Activated T-helper 2 cell treated with anti-CD3 and anti-CD28 coated beads, Interferon-gamma antibody, Interleukin-2, Interleukin-4, amounts not matched to agents 10 μg/mL and 5 μg/mL and 100 μg/mL, durations not matched to agents 14 hours and 24 hours and 36 hours (primary cell): ENCODE data around the gene PAX7. TPM values are rescaled to one million over a fixed set of nuclear protein-coding genes. Genes with fewer than 3 reads are reported as not detected.

Experiments
- DNase-seq: peaks from one replicate; pipeline ENCODE4 v3.0.0; 2021; ENCODE audit warnings: low spot score
- H3K27ac Mint-ChIP-seq: one replicate; pipeline ENCODE4 v1.8.0; 2021; ENCODE audit warnings: mixed read lengths
- H3K27me3 Mint-ChIP-seq: one replicate; pipeline ENCODE4 v1.8.0; 2021; ENCODE audit warnings: low read depth, mixed read lengths
- H3K36me3 Mint-ChIP-seq: one replicate; pipeline ENCODE4 v1.8.0; 2021; ENCODE audit warnings: low read depth, mixed read lengths
- H3K4me1 Mint-ChIP-seq: one replicate; pipeline ENCODE4 v1.8.0; 2021; ENCODE audit warnings: low read depth, mixed read lengths
- H3K4me3 Mint-ChIP-seq: one replicate; pipeline ENCODE4 v1.8.0; 2021; ENCODE audit warnings: low read depth, mild to moderate bottlenecking, moderate library complexity, mixed read lengths
- H3K9me3 Mint-ChIP-seq: one replicate; pipeline ENCODE4 v1.8.0; 2021; ENCODE audit warnings: mixed read lengths
- intact Hi-C: fragments of 100-400 bp; cut with micrococcal nuclease; formaldehyde crosslinking; loops from one replicate; pipeline ENCODE4 v1.15.1; 2023
- total RNA-seq: library from RNA; stranded (reverse); gene quantifications from 2 replicates; pipeline ENCODE4 v1.2.3, GENCODE V29; 2022

Gene PAX7
- total RNA-seq, 1 donor from 2014 or later, result not detected

- Mint-ChIP-seq H3K4me3 (no peak overlapping the region), H3K27me3 (peaks cover 4% of the 10 kb centered on the region), H3K27ac (no peak overlapping the region), H3K9me3 (peaks cover 4% of the 10 kb centered on the region), H3K4me1 (no peaks in the 10 kb centered on the region), H3K36me3 (no peaks in the 10 kb centered on the region)
- intact Hi-C loops, result no loop called here
- no peak for DNase-seq
These were observed 24.0 kb upstream of the PAX7 start for GRCh38 chr1:18606443-18607288.

- no peaks in the 10 kb centered on the region for H3K36me3 Mint-ChIP-seq
- no peaks in the 10 kb centered on the region for H3K4me1 Mint-ChIP-seq
- no peak overlapping the region for H3K27ac Mint-ChIP-seq
- DNase-seq, result no peak
- no peak overlapping the region for H3K4me3 Mint-ChIP-seq
- peaks cover 2% of the 10 kb centered on the region for H3K9me3 Mint-ChIP-seq
- peaks cover 6% of the 10 kb centered on the region for H3K27me3 Mint-ChIP-seq
- intact Hi-C loops, result no loop called here
These were observed 23.3 kb upstream of the PAX7 start for GRCh38 chr1:18607289-18607760.

GRCh38 chr1:18608534-18608933 lies 22.1 kb upstream of the PAX7 start:
- Mint-ChIP-seq H3K36me3 (no peaks in the 10 kb centered on the region), H3K9me3 (no peaks in the 10 kb centered on the region), H3K27ac (no peak overlapping the region)

GRCh38 chr1:18611311-18611710 lies 19.3 kb upstream of the PAX7 start:
- intact Hi-C loops, result no loop called here
- no peak for DNase-seq
- no peak overlapping the region for H3K27ac Mint-ChIP-seq
- H3K4me3 Mint-ChIP-seq, result no peak overlapping the region
- H3K9me3 Mint-ChIP-seq, result no peaks in the 10 kb centered on the region
- H3K27me3 Mint-ChIP-seq, result peaks cover 6% of the 10 kb centered on the region
- H3K4me1 Mint-ChIP-seq, result no peaks in the 10 kb centered on the region
- H3K36me3 Mint-ChIP-seq, result no peaks in the 10 kb centered on the region

More at GRCh38 chr1:18608534-18608933, 22.1 kb upstream of the PAX7 start:
- Mint-ChIP-seq H3K27me3 (peaks cover 6% of the 10 kb centered on the region), H3K4me3 (no peak overlapping the region), H3K4me1 (no peaks in the 10 kb centered on the region)
- intact Hi-C loops, result no loop called here
- DNase-seq, result no peak

DNA sequence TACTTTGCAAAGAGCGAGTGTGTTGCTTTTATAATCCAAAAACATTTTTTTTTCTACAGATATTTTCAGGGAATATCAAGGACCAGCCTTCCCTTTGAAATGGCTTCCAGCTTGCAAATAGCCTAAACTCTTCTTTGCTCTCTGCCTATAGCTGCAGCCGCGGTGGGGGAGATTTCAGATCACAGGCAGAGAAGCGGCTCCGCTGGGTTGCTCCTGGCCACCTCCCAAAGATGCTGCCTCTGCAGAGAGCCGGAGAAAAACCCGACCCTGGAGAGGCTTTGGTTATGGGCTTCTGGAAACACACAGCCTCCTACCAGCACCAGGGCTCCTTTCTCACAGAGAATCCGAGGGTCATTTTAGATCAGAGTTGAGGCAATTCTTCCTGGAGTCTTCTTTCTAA lies 18.6 kb upstream of the PAX7 start:
- Mint-ChIP-seq H3K27ac (no peak overlapping the region), H3K4me1 (no peaks in the 10 kb centered on the region)
- intact Hi-C loops, result no loop called here

DNA sequence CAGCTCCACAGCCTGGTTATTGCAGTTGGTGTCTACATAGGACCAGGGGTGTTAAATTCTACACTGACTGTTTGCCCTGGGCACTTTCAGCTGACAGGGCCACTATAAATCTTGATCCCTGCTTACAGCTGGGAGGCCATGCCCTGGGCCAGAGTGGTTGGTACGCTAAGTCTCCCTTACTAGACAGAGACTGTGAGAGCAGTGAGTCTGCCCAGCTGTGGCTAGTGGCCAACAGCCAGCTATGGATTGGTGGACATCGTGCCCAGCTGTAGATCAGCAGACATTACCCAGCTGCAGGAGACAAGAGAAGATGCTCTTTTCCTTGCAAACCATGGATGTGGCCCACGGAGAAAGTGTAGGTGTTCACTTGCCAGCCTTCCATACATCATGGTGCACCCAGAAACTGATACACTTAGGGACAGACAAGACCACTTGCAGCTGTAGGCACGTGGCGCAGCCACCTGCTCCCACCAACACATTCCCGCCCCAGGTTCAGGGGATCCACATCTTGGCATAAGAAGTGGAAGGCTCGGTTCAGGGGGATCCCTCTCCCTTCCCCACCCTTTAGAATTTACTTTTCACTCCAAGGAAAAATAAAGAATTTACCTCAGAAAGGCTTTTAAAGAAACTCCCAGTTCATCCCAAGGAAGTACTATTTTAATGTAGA lies 16.4 kb upstream of the PAX7 start:
- H3K4me3 Mint-ChIP-seq, result no peak overlapping the region
- no peak for DNase-seq
- H3K27me3 Mint-ChIP-seq, result peaks cover 12% of the 10 kb centered on the region
- H3K36me3 Mint-ChIP-seq, result no peaks in the 10 kb centered on the region
- intact Hi-C loops, result no loop called here
- peaks cover 7% of the 10 kb centered on the region for H3K4me1 Mint-ChIP-seq
- no peak overlapping the region for H3K27ac Mint-ChIP-seq
- H3K9me3 Mint-ChIP-seq, result no peaks in the 10 kb centered on the region

More for the DNA sequence above, 18.6 kb upstream of the PAX7 start:
- Mint-ChIP-seq H3K9me3 (no peaks in the 10 kb centered on the region), H3K36me3 (no peaks in the 10 kb centered on the region), H3K27me3 (peaks cover 6% of the 10 kb centered on the region), H3K4me3 (no peak overlapping the region)
- DNase-seq, result no peak

DNA sequence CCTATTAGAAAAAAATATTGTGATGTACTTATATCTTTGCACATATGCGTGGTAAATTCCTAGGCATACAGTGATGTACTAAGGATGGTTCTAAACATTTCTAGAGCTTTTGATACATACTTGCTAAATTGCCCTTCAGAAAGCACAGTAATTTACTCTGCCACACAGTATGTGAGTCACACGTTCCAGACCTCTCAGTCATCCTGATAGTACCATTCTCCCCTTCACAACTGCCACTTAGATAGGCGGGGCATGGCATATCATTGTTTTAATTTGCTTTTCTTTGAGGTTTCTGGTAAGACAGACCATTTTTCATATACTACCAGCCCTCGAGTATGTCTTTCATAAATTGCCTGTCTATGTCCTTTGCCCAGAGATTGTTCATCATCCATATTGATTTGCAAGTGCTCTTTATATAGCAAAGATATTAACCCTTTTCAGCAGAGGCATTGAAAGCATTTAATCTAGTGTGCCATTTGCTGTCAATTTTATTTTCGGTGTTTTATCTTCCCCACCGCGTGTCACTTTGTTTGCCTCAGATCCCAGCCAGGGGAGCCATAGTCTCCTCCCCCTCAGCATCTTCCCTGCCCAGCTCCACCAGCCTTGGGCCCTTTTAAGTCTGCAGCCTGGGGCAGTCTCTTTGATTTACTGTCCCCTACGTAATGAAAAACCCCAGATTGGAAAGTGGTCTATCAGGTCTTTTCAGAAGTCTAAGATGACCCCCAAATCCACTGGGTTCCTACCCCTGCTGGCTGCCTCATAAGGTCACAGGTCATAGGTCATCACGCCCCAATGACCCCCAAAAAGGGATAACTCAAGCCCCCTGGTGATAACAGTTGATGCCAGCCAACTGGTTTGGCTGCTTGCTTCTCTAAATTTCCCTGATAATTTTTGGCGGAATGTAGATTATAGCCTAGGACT lies 11.8 kb upstream of the PAX7 start:
- DNase-seq, result no peak
- Mint-ChIP-seq H3K4me1 (peaks cover 7% of the 10 kb centered on the region), H3K4me3 (no peak overlapping the region), H3K9me3 (no peaks in the 10 kb centered on the region), H3K36me3 (no peaks in the 10 kb centered on the region), H3K27ac (no peak overlapping the region), H3K27me3 (peaks cover 16% of the 10 kb centered on the region)
- intact Hi-C loops, result no loop called here

DNA sequence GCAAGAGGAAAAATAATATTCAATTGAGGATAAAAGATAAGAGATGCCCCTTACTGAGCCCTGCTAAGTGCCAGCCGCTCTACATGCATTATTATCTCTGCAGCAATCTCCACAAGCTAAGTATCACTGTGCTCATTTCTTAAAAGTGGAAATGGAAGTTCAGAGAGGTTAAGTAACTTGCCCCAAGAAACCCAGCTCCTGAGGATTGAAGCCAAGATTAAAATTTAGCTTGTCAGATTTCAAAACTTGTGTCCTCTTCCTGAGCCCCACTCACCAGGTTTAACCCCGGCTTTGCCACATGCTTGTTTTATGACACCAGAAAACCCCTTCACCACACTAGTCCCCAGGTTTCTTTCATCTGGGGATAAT lies 11.2 kb upstream of the PAX7 start:
- no peak overlapping the region for H3K27ac Mint-ChIP-seq

DNA sequence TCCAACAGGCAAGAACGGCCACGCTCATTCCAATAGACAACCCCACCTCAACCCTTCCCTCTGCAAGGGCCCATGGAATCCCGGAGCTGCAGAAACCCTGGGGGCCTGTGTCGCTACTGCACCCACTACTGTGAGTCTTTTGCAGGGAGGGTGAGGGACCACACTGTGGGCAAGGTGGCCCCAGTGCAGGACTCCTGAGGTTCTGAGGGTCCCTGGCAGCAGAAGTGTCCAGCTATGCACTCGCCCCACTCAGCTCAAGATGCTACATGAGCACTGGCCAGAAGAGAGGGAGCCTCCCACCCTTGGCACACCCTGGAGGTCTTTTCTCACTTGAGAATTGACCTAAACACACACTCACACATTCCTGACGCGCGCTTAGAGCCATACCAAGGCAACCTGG lies 2.1 kb upstream of the PAX7 start:
- Mint-ChIP-seq H3K4me1 (peaks cover 3% of the 10 kb centered on the region), H3K36me3 (peaks cover 5% of the 10 kb centered on the region), H3K27me3 (peaks cover 64% of the 10 kb centered on the region), H3K9me3 (no peaks in the 10 kb centered on the region), H3K27ac (no peak overlapping the region), H3K4me3 (no peak overlapping the region)
- intact Hi-C loops, result no loop called here
- DNase-seq, result no peak

More for the DNA sequence above, 11.2 kb upstream of the PAX7 start:
- intact Hi-C loops, result no loop called here
- Mint-ChIP-seq H3K4me3 (no peak overlapping the region), H3K27me3 (peaks cover 18% of the 10 kb centered on the region), H3K4me1 (peaks cover 7% of the 10 kb centered on the region), H3K36me3 (no peaks in the 10 kb centered on the region), H3K9me3 (no peaks in the 10 kb centered on the region)
- no peak for DNase-seq

DNA sequence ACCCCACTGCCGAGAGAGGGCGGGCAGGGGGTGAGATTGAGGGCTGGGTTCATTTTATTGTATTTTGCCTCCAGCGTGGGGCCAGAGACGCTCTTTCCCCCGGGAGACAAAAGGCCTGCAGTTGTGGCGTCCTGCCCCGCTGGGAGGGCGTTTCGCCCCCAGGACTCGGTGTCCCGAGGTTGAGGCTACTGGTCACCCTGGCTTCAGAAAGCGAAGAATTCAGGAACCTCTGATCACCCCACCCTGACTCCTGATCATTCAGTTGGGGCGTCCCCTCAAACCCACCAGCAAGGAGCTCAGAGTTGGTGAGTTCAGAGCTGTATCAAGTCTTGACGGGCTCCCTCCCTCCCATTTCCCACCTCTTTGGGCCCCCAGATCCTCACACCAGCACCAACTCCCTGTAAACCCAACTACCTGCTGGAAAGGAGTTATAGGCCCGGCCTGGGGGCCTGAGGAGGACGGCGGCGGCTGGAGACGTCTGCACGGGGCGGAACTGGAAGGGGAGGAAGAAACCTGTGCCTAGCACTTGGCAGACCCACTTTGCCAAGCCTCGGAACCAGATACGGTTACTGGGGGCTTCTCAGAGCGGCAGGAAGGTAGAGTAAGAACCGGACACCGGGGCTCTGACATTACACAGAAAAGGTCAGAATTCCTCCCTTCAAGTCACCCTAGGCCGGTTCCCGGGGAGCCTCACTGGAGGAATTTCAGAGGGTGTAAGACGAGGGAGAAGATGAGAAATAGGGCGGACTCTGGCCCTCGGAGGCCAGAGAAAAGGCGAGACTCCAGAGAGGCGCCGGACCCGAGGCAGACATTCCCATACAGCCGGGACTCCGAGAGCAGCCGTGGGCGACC lies 761 bp upstream of the PAX7 start:
- no peak overlapping the region for H3K27ac Mint-ChIP-seq

GRCh38 chr1:18631496-18632217 lies 1.0 kb downstream of the PAX7 start:
- peak overlapping the region; percentile 44 for H3K27ac Mint-ChIP-seq
- H3K27me3 Mint-ChIP-seq, result peaks cover 77% of the 10 kb centered on the region
- intact Hi-C loops, result no loop called here
- no peak for DNase-seq
- H3K4me1 Mint-ChIP-seq, result peaks cover 3% of the 10 kb centered on the region
- no peak overlapping the region for H3K4me3 Mint-ChIP-seq
- H3K9me3 Mint-ChIP-seq, result no peaks in the 10 kb centered on the region
- H3K36me3 Mint-ChIP-seq, result peaks cover 5% of the 10 kb centered on the region

More for the DNA sequence above, 761 bp upstream of the PAX7 start:
- H3K36me3 Mint-ChIP-seq, result peaks cover 5% of the 10 kb centered on the region
- H3K4me1 Mint-ChIP-seq, result peaks cover 3% of the 10 kb centered on the region
- intact Hi-C loops, result no loop called here
- peaks cover 70% of the 10 kb centered on the region for H3K27me3 Mint-ChIP-seq
- no peak overlapping the region for H3K4me3 Mint-ChIP-seq
- DNase-seq, result no peak
- no peaks in the 10 kb centered on the region for H3K9me3 Mint-ChIP-seq
